Muscle of arm (tissue), 12 donors: ENCODE data around the gene SENP7. TPM values are rescaled to one million over a fixed set of nuclear protein-coding genes. Genes with fewer than 3 reads are reported as not detected.
A peak's percentile ranks its signal among the peaks of the same experiment; 100 is the strongest.
"Not testable (repeated sequence)": the region's sequence is repeated elsewhere in the genome, so short reads cannot be mapped to it uniquely, and the experiment has no call there.

Experiments
- DNase-seq: peaks from one replicate; pipeline ENCODE4 v3.0.0-alpha.2; 2013
- polyA plus RNA-seq, 12 donors: library from polyadenylated mRNA; unstranded; fragments of 120-200 nt; gene quantifications; one replicate each; pipeline ENCODE4 v1.2.1, GENCODE V29; 2013; ENCODE audit not compliant: insufficient read length in 12 of 12

SENP7 gene
- polyA plus RNA-seq, 12 donors: 30.4 to 69.2 (median 46.7) TPM; not detected in 1

GRCh38 chr3:101461451-101461850, 51.6 kb downstream of the SENP7 start:
- DNase-seq: no peak

- DNase-seq: no peak
These were observed 54.6 kb downstream of the SENP7 start for GRCh38 chr3:101458387-101458786.

- no peak for DNase-seq
These were observed 58.4 kb downstream of the SENP7 start for GRCh38 chr3:101454629-101455028.

- DNase-seq: no peak
These were observed 59.1 kb downstream of the SENP7 start for GRCh38 chr3:101453961-101454360.

GRCh38 chr3:101438641-101439040, 74.4 kb downstream of the SENP7 start:
- not testable (repeated sequence) for DNase-seq

GRCh38 chr3:101433652-101434051, 79.4 kb downstream of the SENP7 start:
- no peak for DNase-seq

GRCh38 chr3:101423984-101424888, 88.8 kb downstream of the SENP7 start:
- no peak for DNase-seq

- no peak for DNase-seq
These were observed 94.2 kb downstream of the SENP7 start for GRCh38 chr3:101418851-101419250.

- peak; percentile 4 for DNase-seq
These were observed 98.9 kb downstream of the SENP7 start for GRCh38 chr3:101414121-101414520.

- no peak for DNase-seq
These were observed 99.4 kb downstream of the SENP7 start for GRCh38 chr3:101413656-101414055.

- DNase-seq: no peak
These were observed 121.5 kb downstream of the SENP7 start for GRCh38 chr3:101391413-101391950.

GRCh38 chr3:101388706-101389105, 124.3 kb downstream of the SENP7 start:
- no peak for DNase-seq

- no peak for DNase-seq
These were observed 125.7 kb downstream of the SENP7 start for GRCh38 chr3:101387351-101387750.

- DNase-seq: no peak
These were observed 128.6 kb downstream of the SENP7 start for GRCh38 chr3:101384426-101384825.

GRCh38 chr3:101383656-101384055, 129.4 kb downstream of the SENP7 start:
- DNase-seq: no peak

- DNase-seq: peak; percentile 16
These were observed 129.8 kb downstream of the SENP7 start for GRCh38 chr3:101383156-101383575.

- no peak for DNase-seq
These were observed 131.2 kb downstream of the SENP7 start for GRCh38 chr3:101381809-101382208.

- DNase-seq: no peak
These were observed 133.2 kb downstream of the SENP7 start for GRCh38 chr3:101379658-101380376.

GRCh38 chr3:101377796-101378195, 135.2 kb downstream of the SENP7 start:
- no peak for DNase-seq

GRCh38 chr3:101377209-101377608, 135.8 kb downstream of the SENP7 start:
- DNase-seq: no peak

- DNase-seq: no peak
These were observed 137.4 kb downstream of the SENP7 start for GRCh38 chr3:101375586-101375985.

GRCh38 chr3:101362406-101362805, 150.6 kb downstream of the SENP7 start:
- DNase-seq: no peak

GRCh38 chr3:101351829-101352228, 161.2 kb downstream of the SENP7 start:
- DNase-seq: peak; percentile 4
